DOHH2 (cell line): ENCODE data around the gene ATP2B2.

Experiments
- CTCF ChIP-seq: fragments of 200-600 bp; sonication (generic); IDR thresholded peaks from one replicate; pipeline ENCODE4 v1.5.1; 2014; ENCODE audit warnings: antibody characterized with exemption, mild to moderate bottlenecking, low read depth, low read length; ENCODE audit not compliant: poor library complexity, severe bottlenecking
- EZH2phosphoT487 ChIP-seq: fragments of 200-600 bp; sonication (generic); IDR thresholded peaks from 2 replicates; pipeline ENCODE4 v1.6.1; 2017; ENCODE audit warnings: borderline replicate concordance, mild to moderate bottlenecking, antibody characterized with exemption, low read length, moderate library complexity, mixed read lengths

DNA sequence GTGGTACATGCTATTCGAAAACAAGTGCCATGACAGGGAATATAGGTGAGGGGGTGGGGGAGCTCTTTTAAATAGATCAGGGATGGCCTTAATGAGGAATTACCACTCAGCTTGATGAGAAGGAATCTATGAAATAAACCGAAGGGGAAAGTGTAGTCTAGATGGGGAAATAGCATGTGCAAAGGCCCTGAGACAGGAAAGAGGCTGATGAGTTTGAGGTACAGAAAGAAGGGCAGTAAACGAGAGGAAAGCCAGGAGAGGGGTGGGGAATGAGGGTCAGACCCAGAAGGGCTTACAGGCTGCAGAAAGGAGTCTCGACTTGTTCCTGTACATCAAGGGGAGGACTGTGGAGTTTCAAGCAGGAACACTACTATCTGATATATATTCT is 12.2 kb downstream of the ATP2B2 start:
- TF ChIP-seq CTCF, result no peak
- TF ChIP-seq EZH2phosphoT487, result no peak
